NCI-H82 treated with DMSO at 0.1 percent for 48 hours (cell line): ENCODE measurements around the gene HOXB4.

Experiments
- DNase-seq: peaks from one replicate; lab custom pipeline; 2025; ENCODE audit not compliant: unreplicated experiment; lab: John Stamatoyannopoulos, UW

HOXB4 gene

DNA sequence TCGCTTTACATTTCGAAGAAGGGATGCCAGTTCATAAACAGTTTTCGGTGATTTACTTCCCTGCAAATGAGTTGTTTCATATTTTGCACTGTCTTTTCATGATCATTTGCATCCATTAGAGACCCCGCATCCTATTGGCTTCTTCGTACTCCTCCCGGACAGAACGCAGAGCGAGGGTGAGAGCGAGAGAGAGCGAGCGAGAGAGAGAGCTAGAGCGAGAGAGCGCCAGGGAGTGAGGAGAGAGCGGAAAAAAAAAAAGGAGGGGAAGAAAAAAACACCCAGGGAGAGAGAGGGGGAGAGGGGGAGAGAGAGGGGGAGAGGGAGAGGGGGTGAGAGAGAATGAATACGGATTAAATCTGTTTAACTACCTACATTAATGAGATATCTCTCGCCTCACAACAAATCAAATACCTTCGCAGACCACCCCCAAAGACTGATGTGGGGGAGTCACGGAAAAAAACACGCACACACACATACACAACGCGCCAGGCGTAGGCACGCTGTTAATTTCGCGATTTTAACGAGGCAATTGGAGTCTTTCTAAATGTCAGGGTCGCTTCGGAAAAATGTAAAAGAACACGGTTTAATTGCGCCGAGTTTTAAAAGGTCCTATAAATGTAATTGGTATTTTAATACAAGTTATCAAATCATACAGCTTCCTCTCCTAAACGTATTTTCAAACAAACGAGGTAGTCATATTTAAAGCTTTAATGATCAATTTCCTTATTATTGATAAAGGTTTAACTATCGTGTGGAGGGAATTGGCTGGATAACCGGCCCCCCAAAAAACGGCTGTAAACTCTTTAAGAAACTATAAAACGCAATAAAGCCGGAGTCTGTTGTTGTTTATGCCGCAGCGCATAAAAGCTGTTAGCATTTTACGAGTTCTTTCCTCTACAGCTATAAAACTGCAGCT lies 37.2 kb upstream of the HOXB4 start, which contains the start of gene HOXB8:
HOXB8 (minus strand) TSS at position 246 of the 916 bp plus-strand sequence. CDS start 588 bp downstream, outside the sequence.
- no peak for DNase-seq

DNA sequence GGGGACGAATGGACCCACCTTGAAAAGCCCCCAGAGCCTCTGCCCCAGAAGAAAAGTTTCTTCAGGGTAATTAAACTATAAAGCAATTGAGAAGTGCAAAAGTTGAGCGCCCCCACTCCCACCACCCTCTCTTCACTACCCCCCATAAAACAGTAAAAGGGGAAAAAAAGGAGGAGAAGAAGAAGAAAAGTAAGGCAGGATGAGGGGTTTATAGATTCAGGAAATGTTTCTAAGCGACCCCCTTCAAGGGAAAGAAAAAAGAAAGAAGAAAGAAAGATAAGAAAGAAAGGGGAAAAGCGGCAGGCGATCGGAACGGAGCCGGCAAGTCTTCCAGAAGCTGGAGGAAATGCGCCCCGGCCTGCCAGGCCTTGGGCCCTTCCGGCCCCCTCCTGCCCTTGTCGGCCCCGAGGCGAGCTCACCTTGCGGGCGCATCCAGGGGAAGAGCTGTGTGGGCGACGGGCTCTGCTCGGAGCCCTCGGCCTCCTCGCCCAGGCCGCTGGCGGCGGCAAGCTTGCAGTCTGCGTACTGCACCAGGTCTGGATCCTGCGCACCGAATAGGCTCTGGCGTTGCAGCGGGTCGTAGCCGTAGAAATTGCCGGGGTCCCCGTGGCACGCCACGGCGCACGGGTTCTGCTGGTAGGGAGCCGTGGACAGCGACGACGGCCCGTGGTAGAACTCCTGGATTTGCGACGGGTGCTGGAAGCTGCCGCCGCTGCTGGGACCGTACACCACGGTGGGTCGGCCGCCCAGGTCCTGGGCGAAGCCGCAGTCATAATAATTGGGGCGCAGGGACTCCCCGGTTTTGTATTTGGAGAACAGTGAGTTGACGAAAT lies 35.9 kb upstream of the HOXB4 start:
- DNase-seq: no peak

DNA sequence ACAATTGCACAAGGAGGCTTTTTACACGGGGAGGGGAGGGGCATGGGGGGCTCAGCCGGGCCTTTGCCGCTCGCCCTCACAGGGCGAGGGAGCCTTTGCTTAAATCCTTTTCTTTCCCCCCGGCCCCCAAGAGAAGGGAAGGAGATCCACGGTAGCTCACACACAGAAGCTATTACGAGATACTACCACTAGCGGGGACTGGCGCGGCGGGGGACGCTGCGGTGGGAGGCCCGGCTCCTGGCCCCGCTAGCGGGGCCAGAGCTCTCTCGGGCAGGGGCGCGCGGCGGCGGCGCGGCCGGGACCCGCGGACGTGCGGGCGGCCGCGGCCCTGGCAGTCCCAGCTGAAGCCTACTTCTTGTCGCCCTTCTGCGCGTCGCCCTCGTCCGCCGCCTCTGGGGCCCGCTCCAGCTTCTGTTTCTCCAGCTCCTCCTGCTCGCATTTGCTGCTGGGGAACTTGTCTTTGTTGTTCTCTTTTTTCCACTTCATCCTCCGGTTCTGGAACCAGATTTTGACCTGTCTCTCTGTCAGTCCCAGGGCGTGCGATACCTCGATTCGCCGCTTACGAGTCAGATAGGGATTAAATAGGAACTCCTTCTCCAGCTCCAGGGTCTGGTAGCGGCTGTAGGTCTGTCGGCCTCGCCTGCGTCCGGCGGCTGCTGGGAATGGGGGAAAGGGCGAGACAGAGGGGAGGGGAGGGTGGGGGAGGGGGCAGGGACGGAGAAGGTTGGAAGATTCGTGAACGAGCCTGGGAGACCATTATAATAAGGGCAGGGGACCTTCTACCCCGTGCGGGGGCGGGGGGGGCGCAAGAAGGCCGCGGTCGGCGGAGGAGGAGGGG lies 34.9 kb upstream of the HOXB4 start:
- no peak for DNase-seq

DNA sequence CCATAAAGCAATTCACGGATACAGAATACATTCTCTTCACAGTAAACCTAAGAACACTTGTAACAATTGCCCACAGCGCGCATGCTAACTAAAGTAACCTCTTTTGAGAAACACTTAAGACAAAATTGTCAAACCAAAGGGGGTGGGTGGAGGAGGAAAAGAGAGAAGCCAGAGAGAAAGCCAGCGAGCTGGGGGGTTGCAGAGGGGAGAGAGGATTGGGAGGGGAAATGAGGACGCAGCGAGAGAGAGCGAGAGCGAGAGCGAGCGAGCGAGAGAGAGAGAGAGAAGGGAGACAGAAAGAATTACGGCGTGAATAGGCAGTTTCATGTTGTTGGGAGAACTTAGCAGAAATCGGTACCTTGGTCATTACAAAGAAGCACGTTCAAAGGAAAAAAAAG lies 34.3 kb upstream of the HOXB4 start:
- no peak for DNase-seq

DNA sequence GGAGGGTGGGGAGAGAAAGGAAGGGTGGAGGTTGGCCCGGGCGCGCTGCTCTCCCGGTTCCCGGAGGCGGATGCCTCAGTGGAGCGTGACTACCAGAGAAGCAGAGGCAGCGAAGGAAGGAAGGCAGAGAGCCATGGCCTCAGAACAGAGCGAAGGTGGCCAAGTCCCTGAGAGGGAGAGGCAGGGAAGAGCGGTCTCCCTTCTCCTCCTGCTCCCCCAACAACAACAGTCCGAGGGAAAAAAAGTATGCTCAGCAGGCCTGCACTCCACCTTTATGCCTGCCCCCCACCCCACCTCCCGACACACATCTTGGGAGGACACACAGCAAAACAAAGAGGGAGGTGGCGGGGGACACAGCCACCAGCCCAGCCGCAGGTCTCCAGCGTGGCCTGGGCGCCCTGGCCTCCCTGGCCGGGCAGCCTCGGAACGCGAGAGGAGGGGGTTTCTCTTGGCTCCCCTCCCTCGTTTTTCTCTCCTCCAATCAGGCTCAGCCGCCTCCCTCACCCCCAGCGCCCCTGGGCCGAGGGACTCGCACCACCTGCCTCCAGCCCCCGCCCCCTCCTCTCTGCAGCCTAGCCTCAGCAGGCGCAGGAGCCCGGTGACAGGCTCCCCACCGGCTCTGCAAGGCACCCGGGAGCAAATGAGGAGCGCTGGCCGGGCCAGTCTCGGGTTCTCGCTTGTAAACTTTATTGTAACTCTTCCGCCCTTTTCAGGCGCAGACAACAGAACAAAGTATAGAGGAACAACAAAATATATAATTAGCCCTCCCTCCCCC lies 33.7 kb upstream of the HOXB4 start:
- DNase-seq: no peak

DNA sequence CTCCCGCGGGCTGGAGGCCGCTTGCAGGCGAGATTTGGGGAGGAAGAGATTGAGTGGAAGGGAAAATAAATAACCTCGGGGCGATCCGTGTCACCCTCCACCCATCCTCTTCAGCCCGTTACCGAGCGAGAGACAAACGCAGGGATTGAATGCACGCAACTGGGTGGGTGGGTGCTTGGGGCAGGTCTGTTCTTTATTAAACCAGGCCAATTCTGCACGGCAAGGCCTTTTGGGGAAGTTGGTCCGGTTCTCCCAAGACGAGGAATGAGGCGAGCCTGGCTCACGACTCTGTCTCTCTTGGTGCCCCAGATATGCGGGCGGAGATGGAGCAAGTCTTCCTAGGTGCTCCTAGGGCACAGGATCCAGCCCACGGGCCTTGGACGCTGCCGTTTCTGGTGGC lies 33.1 kb upstream of the HOXB4 start:
- DNase-seq: no peak

DNA sequence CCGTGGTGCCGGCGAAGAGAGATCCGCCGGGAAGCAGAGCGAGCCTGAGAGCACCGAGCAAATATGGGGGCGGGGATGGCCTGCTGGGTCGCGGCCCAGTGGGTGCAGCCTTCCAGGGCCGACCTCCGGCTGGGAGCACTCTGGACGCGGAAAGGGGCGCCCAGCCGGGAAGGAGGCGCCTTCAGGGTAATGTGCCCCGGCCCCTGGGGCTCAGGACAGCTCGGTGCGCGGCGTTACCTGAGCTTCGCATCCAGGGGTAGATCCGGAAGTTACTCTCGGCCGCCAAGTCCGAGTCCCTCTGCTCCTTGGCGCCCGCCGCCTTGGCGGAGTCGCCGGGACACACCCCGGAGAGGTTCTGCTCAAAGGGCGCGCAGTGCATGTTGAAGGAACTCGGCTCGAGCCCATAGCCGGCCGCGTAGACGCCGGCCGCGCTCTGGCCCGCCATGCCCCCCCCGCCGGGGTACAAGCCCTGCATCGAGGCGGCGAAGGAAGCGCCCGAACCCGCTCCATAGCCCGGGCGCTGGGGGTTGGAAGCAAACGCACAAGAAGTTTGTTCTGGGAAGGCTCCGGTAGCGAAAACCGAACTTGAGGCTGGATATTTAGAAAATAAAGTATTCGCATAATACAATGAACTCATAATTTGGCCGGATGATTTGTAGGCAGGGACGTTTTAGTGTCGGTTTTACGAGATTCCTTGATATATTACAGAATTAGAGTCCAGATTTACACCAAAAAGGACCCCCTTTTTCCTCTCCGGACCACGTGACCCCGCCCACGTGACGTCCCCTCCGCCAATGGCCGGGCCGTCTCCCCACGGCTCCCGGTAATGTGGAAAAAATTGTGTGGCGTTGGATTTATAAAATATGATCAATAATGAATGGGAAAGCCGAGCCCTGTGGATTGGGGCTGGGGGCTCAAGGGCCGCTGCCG lies 32.4 kb upstream of the HOXB4 start, which contains the start of gene HOXB7:
HOXB7 (minus strand) TSS at position 736 of the 930 bp plus-strand sequence; CDS start at position 637, 99 bp downstream.
- DNase-seq: no peak

DNA sequence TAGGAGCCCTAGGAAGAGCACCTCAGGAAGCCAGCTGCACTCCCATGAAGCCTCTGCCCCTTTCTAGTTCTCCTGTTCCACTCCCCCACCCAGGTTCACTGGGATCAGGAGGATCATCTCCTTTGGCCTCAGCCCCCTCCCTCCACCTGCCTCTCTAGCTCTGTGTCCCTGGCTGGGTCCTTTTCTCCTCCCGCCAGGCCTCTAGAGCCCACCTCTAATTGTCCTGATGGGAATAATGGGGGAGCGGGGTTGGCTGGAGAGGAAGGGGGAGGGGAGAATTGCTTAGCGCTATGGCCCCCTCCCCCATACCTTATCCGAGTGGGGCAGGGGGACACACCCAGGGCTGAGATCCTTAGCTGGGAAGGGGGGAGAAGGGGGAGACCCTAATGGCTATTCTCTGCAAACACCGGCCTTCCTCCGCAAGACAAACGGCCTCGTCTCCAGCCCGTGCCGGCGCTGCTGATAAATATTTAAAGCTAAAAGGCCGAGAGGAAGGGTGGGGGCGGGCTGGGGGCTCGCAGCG lies 31.7 kb upstream of the HOXB4 start:
- DNase-seq: no peak

DNA sequence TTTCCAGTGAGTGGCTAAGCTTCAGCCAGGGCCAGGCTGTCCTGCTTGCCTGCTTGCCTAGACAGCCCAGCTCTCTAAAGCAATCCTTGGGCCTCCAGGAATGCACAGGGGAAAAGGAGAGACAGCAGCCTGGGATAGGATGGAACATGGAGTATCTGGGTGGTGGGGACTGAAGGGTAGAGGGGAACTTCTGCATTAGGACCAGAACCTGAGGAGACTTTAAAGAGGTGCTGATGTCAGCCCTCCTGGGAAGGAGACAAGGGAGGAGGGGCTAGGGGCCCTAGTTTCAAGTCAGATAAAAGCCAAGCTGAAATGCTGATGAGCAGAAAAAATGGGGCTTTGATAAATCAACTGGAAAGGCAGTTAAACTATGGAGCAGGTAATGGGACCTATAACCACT lies 30.9 kb upstream of the HOXB4 start:
- no peak for DNase-seq

DNA sequence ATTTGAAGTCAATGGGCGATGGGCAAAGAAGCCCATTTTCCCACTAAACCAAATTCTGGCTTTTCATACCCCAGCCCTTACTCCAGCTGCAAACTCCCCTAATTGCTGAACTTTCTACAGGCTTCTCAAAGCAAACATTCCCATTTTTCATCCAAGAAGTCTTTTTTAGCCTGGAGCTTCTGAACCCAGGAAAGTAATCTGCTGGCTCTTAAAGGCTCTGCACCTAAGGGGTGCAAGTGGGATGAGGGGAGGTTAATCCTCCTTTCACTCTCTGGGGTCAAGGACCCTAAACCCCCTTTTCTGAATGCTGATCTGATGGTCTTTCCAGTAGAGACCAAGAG lies 30.3 kb upstream of the HOXB4 start:
- DNase-seq: no peak

DNA sequence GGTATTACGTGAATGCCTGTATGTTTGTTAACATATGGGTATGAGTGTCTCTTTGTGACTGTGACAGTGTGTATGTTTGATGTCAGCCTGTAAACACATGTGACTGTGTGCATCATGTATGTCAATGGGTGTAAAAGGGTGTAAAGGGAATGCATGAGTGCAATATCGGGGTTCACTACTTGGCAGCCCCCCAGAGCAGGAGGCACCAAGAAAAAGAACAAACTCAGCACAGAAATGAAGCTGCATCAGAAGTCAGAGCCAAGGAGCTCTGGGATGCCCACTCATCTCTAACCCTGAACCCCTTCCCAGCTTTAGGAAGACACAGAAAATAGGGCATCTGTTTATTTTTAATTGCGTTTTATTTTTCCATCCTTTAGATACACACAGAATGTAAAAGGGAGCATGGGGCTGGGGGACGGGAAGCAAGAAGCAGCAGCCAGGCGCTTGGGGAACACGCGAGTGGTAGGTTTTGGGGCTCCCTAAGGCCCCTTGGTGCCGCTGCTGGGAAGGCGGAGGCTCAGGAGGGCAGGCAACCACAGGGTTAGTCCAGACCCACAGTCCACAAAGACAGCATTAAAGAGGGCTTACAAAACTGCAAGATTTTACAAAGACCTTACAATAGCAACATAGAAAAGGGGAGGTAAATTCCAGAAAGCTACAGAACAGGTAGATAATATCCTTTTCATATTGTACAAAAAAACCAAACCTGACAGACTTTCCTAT lies 28.9 kb upstream of the HOXB4 start:
- DNase-seq: no peak

DNA sequence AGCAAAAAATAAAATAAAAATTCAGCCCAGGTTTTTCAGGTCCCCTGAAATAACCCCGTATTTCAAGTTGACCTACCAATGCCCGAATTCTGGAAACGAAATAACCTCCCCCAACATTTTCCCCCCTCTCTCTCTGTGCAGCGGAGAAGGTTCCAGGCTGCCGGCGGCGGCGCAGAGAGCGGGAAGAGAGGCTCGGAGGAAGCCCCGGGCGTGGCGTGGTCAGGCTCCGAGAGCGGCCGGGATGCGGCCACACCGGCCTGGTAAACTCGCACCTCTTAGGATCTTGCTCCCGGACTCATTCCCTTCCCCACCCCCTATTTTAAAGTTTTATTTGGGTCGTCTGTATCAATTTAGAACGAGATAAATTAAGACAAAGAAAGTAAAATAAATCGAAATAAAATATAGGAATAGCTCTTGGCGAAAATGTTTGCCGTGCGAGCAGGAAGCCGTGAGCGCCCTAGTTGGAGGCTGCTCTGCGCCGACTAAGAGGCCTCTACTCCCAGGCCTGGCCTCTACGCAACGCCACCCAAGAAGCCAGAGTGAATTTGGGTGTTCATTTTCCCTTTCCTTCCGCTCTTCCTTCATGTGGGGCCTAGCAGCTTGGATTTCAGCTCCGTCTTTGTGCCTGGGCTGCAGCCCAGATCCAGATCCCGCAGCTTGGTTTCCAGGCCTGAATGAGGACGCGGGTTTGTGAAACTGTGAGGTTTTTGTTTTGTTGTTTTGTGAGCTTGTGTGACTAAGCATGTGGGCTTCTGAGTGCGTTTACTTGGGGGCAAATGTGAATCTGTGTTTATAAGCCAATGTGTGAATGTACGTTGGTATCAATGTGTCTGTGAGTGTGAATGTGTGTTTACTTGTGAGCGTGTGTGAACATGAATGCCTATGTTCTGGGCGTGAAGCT lies 28.1 kb upstream of the HOXB4 start:
- no peak for DNase-seq

DNA sequence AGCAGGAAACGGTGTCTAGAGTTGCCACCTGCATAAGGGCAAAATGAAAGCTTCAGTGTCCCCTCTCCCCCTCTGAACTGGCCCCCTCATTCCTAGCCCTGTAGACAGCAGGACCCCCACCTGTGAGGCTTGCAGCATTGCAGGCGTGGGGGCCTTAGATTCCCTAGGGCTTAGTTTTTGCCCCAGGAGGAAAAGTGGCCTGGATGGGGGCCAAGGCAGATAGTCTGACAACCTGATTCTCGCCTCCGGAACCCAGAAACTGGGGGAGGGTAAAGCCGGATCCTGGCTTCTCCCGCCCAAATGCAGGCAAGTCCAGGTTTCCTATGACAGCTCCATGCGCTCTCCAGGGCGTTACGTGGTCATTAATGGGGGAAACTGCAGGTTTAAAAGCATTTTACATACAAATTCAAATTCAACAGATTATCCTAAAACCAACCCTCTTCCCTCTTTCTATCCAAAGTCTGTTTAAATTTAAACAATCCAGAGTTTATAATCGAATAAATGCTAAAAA lies 27.3 kb upstream of the HOXB4 start:
- no peak for DNase-seq

DNA sequence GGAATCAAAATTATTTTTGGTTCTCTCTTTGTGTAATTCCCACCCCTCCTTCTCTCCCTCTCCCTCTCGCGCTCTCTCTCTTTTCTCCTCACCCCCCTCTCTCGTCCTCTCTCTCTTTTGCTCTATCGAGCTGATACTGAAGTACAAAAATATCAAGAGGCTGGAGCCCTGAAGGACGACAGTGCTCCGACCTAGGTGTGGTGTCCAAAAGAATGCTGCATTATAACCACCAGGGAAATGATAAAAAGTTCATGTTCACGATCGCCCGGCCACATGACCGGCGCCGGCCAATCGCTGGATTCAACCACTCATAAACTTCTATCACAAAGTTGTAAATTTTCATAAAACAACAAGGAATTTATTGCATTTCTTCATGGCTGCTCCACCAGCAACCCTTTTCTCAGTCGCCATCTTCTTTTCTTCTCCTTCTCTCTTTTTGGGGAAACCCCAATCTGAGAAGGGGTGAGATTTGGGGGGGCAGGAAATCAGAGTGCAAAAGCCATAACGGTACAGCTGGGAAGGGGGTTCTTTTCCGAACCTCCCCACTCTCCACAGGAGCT lies 26.7 kb upstream of the HOXB4 start, which contains the start of gene HOXB6:
HOXB6 (minus strand) TSS at position 217 of the 560 bp plus-strand sequence. CDS start 6,836 bp downstream, outside the sequence.
- DNase-seq: no peak

DNA sequence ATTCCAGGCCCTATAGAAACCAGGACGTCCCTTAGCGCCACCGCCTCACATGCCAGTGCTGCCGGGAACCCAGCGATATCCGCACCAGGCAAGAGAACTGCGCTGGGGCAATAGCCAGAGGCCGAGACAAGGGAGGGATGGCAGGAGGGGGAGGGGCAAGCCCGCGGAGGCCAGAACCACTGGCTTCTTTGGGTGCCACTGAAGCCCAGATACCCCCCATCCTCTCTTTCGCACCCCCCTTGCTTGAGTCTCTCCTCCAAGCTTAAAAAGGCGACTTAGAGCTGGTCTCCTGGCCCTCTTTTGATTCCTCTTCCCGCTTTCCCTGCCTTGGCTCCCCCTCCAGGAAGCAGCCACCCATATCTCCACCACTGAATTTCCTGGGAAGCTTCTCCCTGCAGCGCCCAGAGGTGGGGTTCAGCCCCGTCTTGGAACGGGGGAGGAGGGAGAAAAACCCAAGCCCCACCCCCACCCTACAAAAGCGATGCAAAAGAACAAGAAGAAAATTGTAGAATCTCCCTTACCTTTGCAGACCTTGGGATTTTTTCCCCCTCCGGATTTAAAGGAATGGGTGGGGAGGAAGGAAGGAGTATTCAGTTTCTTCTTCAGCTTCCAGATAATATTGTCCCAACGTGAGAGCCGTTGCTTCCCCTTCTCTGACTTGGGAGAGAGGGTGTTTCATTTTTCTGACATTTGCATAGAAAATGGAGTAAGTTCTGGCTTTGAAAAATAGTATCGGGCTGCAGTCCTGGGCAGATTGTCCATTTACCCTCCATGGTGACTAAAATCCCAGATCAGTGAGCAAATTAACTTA lies 26.0 kb upstream of the HOXB4 start:
- DNase-seq: no peak
